AG09309 (cell line): ENCODE data around the gene TBX6.

ENCODE experiments used
- DNase-seq: peaks from one replicate; pipeline ENCODE4 v3.0.0-alpha.2; 2010; ENCODE audit warnings: low read depth
- H3K4me3 ChIP-seq: 2 replicates; pipeline ENCODE4 v1.5.1; 2011; ENCODE audit warnings: mild to moderate bottlenecking, low read depth, low read length, moderate library complexity; ENCODE audit not compliant: control insufficient read depth
- TF ChIP-seq, protein P1 (sequence below): IDR thresholded peaks from 2 replicates; pipeline ENCODE4 v1.5.1; 2011; ENCODE audit warnings: mild to moderate bottlenecking, low read depth, low read length, inconsistent platforms; ENCODE audit not compliant: insufficient read depth, control insufficient read depth; ENCODE audit errors: missing control alignments

The TBX6 gene

DNA sequence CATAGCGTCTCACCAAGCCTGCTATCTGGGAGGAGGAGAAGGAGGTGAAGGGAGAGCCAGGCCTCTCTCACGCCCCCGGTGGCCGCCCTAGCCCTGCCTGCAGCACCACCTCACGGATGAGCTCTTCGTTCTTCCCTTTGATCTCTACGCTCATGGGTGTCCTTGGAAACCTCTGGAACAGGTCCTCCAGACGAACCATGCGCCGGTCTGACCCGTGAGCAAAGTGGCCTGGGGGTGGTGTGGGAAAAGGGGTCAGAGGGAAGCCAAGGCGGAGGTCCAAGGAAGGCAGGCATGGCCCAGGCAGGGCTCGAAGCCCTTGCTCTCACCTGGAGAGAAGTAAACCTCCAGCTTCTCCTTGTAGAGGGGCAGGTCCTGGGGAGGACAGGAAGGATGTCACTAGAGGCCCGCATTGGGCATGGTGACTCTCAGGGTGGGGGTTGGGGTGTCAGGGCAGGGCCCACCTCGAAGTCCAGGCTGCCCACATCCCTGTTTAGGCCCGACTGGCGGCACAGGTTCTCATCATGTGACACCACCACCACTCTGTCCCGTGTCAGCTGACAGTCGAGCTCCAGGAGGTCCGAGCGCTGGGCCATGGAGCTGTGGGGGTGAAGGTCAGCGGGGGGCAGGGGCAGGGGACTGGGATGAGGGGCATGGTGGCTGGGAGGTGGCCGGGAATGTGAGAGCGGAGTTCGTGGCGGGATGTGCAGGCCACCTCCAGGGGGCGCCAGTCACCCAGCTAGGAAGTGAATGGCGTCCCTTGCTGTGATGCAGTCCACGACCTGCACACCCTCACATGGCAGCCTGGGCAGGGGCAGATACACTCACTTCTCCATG, 20.7 kb upstream of the TBX6 start:
- DNase-seq, result no peak
- no peak overlapping the region for H3K4me3 ChIP-seq
- TF ChIP-seq, protein P1, sequence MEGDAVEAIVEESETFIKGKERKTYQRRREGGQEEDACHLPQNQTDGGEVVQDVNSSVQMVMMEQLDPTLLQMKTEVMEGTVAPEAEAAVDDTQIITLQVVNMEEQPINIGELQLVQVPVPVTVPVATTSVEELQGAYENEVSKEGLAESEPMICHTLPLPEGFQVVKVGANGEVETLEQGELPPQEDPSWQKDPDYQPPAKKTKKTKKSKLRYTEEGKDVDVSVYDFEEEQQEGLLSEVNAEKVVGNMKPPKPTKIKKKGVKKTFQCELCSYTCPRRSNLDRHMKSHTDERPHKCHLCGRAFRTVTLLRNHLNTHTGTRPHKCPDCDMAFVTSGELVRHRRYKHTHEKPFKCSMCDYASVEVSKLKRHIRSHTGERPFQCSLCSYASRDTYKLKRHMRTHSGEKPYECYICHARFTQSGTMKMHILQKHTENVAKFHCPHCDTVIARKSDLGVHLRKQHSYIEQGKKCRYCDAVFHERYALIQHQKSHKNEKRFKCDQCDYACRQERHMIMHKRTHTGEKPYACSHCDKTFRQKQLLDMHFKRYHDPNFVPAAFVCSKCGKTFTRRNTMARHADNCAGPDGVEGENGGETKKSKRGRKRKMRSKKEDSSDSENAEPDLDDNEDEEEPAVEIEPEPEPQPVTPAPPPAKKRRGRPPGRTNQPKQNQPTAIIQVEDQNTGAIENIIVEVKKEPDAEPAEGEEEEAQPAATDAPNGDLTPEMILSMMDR, result peak; percentile 81

DNA sequence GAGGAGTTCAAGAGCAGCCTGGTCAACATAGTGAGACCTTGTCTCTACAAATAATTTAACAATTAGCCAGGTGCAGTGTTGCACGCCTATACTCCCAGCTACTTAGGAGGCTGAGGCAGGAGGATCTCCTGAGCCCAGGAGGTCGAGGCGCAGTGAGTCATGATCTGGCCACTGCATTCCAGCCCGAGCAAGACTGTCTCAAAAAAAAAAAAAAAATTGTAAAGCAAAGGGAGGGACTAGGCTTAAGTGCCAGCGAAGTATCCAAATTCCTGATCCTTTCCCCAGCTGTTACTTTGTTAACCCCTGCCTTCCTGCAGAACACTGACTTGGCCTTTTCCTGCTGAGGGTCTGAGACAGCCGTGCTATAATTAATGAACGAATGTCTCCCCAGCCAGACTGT, 18.9 kb upstream of the TBX6 start:
- no peak overlapping the region for H3K4me3 ChIP-seq
- TF ChIP-seq, protein P1, result no peak
- DNase-seq, result no peak

DNA sequence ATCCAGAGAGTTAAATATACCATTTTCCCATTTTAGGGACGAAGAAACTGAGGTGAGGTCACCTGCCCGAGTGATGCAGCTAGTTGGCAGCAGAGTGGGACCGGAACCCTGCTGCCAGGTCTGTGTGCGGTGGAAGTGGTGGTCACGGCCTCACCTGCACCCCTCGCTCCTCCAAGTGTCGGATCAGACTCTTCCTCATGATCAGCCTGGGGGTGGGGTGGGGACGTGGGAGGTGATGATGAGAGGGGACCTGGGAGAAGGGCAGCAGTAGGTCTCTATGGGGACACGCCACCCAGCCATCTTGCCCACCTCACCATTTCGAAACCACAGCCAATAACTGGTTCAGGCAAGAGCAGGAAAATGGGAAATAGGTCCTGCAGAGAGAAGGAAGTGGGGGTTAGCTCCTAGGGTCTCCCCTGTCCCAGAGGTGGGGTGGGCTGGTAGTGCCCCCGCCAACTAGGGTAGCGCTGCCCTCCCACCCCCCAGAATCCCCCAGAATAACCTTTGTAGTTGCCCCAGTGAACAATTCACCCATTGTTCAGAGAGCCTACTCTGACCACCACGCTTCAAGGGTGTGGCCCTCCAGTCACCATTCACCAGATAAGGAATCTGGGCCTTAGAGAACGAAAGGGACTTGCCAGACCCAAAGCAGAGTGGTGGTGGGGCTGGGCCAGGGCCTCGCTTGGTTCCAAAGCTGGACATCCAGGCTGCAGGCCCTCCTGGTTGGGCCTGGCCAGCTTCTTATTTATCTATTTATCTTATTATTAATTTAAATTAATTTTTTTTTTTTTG, 16.5 kb upstream of the TBX6 start:
- DNase-seq, result no peak
- TF ChIP-seq, protein P1, result no peak

DNA sequence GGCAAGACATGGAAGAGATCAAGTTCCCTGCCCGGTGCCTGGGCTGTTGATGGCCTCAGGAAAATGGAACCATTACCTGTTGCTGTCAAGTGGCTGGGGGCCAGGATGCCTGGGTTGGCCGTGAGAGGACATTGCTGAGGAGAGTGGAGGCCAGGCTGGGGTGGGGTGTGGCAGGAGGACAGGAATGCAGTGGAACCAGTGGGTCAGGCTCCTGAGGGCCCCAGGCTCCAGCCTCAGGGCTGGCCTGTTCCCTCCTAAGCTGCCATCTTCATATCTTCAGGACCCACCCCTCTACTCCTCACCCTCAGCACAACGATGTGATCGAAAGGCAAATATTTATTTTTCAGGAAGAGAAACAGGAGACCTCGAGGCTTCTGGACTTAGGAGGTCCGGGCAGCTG, 12.8 kb upstream of the TBX6 start:
- no peak for DNase-seq
- TF ChIP-seq, protein P1, result no peak
- H3K4me3 ChIP-seq, result no peak overlapping the region

More for the DNA sequence above, 16.5 kb upstream of the TBX6 start:
- H3K4me3 ChIP-seq, result no peak overlapping the region

DNA sequence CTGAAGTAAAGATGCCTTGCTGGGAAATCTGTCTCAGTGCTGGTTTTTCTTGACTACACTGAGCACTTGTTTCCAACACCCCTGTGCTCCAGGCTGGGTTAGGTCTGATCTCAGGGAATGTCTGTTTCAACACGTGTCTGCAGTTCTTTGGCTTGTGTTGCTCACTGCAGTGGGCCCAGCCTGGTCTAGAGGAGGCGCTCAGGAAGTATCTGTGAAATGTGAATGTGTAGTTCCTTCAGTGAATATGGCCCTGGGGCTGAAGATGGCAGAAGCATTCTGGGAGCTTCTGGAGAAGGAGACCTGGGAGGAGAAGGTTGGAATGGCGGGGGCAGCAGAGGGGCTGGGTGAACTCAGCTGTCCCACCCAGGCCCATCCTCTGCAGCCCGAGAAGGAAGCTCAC, 12.4 kb upstream of the TBX6 start:
- TF ChIP-seq, protein P1, result no peak
- no peak overlapping the region for H3K4me3 ChIP-seq
- no peak for DNase-seq

DNA sequence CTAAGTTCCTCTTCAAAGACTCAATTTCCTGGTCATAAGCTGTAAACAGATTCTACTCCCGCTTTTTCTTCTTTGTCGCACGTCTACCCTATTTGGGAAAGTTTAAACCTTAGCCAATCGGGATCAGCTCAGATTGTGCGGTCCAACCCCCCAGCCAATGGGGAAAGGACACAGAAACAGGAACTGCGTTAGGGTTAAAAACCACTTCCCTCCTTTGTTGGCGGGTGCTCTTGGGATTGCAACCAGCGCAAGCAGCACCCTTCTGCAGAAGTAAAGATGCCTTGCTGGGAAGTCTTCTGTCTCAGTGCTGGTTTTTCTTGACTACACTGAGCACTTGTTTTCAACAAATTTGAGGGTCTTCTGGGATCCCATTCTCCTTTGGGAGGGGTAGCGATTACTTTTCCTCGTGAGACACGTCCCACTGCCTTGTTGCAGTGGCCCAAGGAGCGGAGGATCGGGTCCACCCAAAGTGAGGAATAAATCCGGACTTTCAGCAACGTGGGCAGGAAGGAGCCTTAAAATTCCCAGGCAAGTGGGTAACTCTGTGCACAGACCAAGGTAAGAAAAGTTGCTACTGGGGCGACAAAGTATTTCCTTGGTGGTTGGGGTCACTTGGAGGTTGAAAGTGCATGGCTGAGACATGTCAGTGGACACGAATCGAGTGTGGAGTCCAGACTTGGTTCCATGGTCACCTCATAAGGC, 5.3 kb upstream of the TBX6 start:
- H3K4me3 ChIP-seq, result no peak overlapping the region

More for the DNA sequence above, 5.3 kb upstream of the TBX6 start:
- no peak for DNase-seq
- TF ChIP-seq, protein P1, result no peak
